ENCODE measurements around the gene DNAJC7.

DNAJC7 gene

DNA sequence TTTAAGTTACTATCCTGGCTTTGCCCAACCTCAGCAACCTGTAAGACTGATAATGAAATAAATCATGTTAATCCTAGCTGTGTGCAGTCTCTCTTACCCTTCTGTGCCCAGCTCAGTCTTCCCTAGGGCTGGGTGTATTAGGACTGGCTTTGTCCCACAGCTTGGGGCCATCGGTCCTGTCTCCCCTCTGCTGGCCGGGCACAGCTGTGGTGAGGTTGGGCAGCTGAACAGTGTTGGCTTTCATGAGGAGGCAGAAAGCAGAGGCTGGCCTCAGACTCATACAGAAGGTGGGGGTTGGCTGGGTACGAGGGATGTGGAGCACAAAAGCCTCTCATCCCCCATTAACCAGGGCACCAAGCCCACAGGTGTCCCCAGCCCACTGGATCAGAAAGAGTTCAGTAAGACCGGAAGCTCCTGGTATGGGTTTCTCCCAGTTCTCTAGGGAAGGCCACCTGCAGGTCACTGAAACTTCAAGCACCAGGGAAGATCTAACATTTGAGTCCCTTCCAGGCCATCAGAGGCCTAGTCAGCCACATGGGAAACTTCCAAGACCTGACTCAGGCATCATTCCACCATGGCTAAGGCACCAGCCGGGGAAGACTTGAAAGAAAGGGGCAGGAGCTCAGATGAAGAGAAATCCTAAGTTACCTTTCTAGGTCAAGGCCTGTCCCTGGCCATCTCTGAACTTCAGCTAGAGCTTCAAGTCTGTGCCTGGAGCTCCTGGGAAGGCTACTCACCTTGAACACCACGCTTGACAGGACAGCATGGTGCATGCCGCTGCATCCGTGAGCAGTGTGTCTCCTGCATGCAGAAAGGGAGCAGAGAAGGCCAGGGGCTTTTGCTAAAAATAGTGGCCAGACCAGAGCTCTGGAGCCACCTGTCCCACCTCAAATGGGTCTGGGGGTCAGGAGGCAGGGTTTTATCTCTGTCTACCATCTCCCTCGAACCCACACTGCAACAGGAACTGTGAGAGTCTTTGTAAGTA is 41.8 kb downstream of the DNAJC7 start (continued):
- TF ChIP-seq SNAI2 (CRISPR knock-in tag; IDR thresholded peaks at IDR 0.05) (no peak), ZNF565 (CRISPR knock-in tag; conservative IDR thresholded peaks at IDR 0.05; ENCODE audit: low read depth) (no peak), TOX (CRISPR knock-in tag; IDR thresholded peaks at IDR 0.05; ENCODE audit: borderline replicate concordance) (no peak), CSRNP3 (CRISPR knock-in tag; IDR thresholded peaks at IDR 0.05) (no peak), GLIS3 (CRISPR knock-in tag; IDR thresholded peaks at IDR 0.05) (no peak), RARB (CRISPR knock-in tag; IDR thresholded peaks at IDR 0.05) (no peak), ZNF70 (CRISPR knock-in tag; IDR thresholded peaks at IDR 0.05) (no peak)
- TF ChIP-seq, protein P1, sequence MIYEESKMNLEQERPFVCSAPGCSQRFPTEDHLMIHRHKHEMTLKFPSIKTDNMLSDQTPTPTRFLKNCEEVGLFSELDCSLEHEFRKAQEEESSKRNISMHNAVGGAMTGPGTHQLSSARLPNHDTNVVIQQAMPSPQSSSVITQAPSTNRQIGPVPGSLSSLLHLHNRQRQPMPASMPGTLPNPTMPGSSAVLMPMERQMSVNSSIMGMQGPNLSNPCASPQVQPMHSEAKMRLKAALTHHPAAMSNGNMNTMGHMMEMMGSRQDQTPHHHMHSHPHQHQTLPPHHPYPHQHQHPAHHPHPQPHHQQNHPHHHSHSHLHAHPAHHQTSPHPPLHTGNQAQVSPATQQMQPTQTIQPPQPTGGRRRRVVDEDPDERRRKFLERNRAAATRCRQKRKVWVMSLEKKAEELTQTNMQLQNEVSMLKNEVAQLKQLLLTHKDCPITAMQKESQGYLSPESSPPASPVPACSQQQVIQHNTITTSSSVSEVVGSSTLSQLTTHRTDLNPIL (CRISPR knock-in tag; IDR thresholded peaks at IDR 0.05; ENCODE audit: low read depth): no peak

GRCh38 chr17:41974658-41975057 is 42.6 kb downstream of the DNAJC7 start:
- TF ChIP-seq ARNTL (CRISPR knock-in tag; IDR thresholded peaks at IDR 0.05; ENCODE audit: borderline replicate concordance, low read depth): no peak
- TF ChIP-seq RARB (CRISPR knock-in tag; IDR thresholded peaks at IDR 0.05): no peak
- no peak for TF ChIP-seq ISL1 (CRISPR knock-in tag; IDR thresholded peaks at IDR 0.05)
- no peak for TF ChIP-seq POU6F1 (CRISPR knock-in tag; IDR thresholded peaks at IDR 0.05; ENCODE audit: borderline replicate concordance, low read depth)
- TF ChIP-seq ZC3H10 (CRISPR knock-in tag; IDR thresholded peaks at IDR 0.05): no peak
- TF ChIP-seq ZFP30 (CRISPR knock-in tag; IDR thresholded peaks at IDR 0.05): no peak
- TF ChIP-seq PATZ1 (CRISPR knock-in tag; IDR thresholded peaks at IDR 0.05; ENCODE audit: borderline replicate concordance): no peak
- no peak for TF ChIP-seq ZNF565 (CRISPR knock-in tag; conservative IDR thresholded peaks at IDR 0.05; ENCODE audit: low read depth)
- no peak for TF ChIP-seq CSRNP3 (CRISPR knock-in tag; IDR thresholded peaks at IDR 0.05)
- no peak for TF ChIP-seq ZNF8 (CRISPR knock-in tag; IDR thresholded peaks at IDR 0.05)
- TF ChIP-seq GLIS3 (CRISPR knock-in tag; IDR thresholded peaks at IDR 0.05): no peak
- TF ChIP-seq SNAI2 (CRISPR knock-in tag; IDR thresholded peaks at IDR 0.05): no peak
- TF ChIP-seq CSDC2 (CRISPR knock-in tag; IDR thresholded peaks at IDR 0.05): no peak
- TF ChIP-seq, protein P1 (CRISPR knock-in tag; IDR thresholded peaks at IDR 0.05; ENCODE audit: low read depth): no peak
- TF ChIP-seq TSHZ2 (CRISPR knock-in tag; IDR thresholded peaks at IDR 0.05): no peak
- no peak for TF ChIP-seq ZFP3 (CRISPR knock-in tag; IDR thresholded peaks at IDR 0.05)
- no peak for TF ChIP-seq ZNF70 (CRISPR knock-in tag; IDR thresholded peaks at IDR 0.05)
- TF ChIP-seq BACH2 (CRISPR knock-in tag; IDR thresholded peaks at IDR 0.05; ENCODE audit: borderline replicate concordance): no peak
- no peak for TF ChIP-seq TCF4 (CRISPR knock-in tag; IDR thresholded peaks at IDR 0.05; ENCODE audit: borderline replicate concordance)

More at GRCh38 chr17:41974658-41975057, 42.6 kb downstream of the DNAJC7 start:
- no peak for ATAC-seq

Measured in SK-N-SH treated with all-trans-retinoic acid at 6 μM for 48 hours (cell line).